HUDEP-2 (cell line): ENCODE data around the gene TSHZ2.
"Not testable (repeated sequence)": the region's sequence is repeated elsewhere in the genome, so short reads cannot be mapped to it uniquely, and the experiment has no call there.

Experiments used
- DNase-seq, 76 experiments: peaks; one replicate each; lab custom pipeline; 2025; ENCODE audit not compliant: unreplicated experiment in 76 of 76; lab: John Stamatoyannopoulos, UW

TSHZ2 gene

DNA sequence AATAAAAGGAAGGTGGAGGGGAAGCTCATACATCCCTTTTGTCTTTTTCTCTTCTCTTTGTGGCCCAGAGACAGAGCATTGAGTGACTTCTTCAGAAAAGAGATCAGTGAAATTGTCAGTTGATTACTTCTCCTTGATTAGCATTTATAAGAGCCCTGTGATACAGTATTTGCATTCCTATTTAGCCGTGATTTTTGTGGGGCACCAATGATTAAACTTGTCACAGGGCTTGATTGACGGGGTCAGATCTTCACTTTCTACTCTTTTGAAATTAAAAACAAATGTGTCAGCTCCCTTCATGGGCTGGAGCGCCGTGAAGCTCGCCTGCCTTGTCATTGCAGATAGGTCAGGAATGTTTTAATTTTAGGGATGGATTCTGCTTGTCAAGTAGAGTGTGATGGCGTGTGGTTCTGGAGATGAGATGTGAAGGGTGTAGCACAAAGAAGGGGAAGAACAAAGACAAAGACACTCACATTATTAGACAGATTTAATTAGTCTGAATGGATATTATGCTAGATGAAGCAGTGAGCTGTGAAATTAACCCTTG is 454.7 kb downstream of the TSHZ2 start:
- no peak for DNase-seq

DNA sequence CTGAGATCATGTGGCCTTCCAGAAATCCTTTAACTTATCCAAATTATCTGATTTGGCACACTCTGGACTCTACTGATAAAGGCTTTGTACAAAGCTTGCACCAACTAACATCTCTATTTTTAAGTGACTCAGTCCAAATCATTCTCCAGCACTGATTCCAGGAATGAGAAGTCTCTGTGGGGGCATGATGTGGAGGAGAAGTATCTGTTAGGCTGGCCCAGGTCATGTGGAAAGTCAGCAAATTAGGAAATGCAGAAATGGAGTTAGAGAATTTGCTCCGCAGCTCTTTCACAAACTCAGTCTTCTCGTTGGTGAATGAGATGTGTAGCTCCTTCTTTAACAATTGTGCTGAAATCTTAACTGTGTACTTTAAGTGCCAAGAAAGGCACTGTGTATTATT is 455.8 kb downstream of the TSHZ2 start:
- DNase-seq = no peak

DNA sequence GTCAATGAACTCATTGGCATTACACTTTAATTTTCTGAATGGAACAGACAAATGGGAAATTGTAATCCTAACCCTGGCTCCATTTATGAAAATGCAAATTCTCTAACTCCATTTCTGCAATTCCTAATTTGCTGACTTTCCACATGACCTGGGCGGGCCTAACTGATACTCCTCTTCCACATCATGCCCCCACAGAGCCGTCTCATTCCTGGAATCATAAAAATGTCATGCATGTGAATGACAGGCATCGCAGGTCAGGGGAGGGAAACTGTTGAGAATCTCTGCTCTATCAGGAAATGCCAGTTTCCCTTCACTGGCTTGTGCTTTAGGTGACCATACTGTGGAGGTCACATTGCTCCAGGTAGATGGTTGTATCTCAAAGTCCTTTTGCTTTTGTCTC is 456.4 kb downstream of the TSHZ2 start:
- no peak for DNase-seq

DNA sequence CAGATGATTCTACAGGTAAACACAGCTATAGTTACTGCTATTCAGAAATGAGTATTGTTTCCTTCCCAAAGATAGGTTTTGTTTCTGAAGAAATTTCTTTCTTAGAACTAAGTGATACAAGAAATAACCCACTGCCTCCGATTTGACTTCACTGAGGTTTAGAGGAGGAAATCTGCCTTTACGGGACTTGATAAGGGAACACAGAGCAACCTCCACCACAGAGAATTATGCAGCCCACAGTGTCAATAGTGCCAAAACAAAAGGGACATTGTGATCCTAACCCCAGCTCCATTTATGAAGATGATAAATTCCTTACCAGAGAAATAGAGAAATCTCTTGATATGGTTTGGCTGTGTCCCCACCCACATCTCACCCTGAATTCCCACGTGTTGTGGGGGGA is 456.8 kb downstream of the TSHZ2 start:
- no peak for DNase-seq

DNA sequence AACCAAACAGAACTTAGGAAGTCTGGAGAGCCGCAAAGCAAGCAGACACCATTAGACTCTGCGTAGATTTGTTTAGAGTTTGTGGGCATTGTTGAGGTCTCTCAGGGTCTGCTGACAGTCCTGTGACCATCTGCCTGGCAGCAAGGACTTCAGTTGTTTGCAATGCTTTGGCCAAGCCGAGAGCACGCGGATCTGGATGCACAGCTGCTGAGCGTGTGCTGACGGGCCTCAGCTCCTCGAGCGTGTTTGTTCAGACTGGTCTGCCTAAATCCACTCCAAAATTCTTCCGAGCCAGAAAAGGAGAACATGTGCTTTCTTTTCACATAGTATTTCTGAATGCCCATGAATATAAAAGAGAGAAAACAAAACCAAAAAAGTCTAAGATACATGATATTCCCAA is 462.5 kb downstream of the TSHZ2 start:
- DNase-seq = no peak

DNA sequence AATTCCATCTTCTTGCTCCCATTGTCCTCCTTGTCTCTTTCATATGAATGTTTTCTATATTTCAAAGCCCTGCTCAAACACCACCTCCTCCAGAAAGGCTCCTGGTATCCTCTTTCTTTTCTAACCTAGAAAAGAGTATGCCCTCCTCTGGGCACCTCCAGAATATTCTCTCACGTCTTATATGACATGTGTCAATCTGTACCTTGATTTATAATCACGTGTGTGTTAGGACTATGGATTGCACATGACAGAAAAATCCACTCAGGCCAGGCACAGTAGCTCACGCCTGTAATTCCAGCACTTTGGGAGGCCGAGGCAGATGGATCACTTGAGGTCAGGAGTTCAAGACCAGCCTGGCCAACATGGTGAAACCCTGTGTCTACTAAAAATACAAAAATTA is 464.8 kb downstream of the TSHZ2 start:
- not testable (repeated sequence) for DNase-seq

DNA sequence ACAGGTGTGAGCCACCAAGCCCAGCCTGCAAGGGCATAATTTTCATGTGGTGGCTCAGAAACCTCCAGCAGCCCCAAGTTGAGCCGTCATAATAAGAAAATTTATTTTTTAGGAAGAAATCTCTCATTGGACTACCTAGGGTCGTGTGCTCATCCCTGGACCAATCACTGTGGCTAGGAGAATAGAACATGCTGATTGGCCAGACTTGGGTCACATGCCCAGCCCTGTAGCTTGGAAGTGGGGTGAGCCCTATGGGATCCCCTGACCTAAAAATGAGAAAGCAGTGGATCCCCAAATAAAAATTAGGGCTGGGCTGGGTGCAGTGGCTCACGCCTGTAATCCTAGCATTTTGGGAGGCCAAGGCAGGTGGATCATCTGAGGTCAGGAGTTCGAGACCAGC is 466.2 kb downstream of the TSHZ2 start:
- DNase-seq = no peak

DNA sequence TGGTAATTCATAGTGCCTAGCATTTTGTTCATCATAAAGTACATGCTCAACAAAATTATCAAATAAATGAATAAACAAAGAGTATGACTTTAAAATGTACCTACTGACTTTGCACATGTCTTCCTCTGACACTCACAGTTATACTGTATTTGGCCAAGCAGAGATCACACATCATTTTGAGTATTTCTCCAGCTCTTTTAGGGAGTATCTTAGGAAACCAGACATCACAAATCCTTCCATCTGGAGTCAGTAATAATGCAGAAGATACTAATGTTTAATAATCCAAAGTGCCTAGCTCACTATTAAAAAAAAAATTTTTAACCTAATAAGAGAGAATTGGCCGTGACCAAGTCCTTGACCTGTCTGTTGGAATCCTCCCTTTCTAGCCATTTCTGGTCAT is 466.9 kb downstream of the TSHZ2 start:
- DNase-seq = no peak

DNA sequence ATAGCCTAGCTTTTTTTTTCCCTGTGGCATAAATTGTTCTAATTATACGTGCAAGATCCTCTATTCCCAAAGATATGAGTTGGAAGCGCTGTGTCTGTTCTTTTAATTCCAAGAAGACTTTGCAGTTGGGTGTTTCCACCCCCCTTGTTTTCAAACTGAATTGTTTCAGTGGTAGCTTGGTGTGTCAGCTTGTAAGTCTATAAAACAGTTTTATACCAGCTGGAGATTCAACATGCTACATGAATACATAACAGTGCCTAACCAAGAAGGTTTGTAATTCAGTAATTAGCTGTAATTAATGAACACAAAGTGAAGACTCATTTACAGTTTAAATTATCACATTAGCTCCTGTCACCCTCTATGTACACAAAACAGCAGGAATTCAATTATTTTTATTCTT is 467.5 kb downstream of the TSHZ2 start:
- no peak for DNase-seq

DNA sequence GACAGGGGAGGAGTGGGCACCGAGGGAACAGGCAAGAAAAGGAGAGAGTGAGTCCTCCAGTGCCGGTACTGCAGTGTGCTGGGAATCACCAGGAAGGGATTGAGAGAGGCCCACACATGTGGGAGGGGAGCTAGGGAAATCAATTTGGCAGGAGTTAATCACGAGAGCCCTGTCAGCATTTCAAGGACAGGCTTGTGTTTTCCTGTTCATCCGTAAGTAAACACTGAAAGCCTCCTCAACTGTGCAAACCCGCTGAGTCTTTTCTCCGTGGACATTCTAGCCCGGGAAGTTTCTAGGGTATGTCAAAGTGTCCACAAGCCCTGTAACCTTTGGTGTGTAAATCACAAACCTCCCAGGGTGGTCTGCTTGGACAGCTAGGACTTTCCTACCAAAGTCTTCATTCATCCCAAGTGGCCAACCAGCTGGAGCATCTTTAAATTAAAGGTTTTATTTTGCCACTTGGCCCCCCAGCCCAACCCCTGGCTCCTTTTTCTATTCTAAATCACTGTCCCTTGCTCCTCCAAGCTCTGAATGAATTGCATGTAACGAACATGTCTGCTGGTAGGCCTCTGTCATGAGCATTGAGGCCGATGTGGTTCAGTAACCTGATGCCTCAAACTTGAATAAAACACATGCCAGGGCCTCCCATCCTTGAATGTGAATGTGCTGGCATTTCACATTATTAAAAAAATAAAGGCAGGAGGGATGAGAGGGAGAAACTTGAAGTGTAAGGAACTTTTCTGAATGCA is 472.4 kb downstream of the TSHZ2 start:
- DNase-seq = no peak

DNA sequence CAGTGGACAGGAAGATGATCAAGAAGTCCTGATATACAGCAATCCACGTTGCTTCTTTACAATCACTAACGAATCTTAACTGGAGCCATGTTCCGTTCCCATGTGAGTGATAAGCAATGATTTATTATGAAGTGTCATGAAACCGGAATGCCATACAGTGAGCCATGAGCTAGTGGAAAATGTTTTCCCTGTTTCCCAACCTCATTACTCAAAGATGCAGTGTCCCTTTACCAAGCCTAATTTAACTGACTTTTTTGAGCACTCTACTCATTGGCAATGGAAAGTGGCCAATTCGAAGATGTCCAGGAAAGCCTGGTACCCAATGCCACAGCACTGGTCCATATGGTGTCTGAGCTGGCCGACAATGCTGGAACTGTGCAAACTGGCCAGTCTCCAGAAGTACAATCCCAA is 473.2 kb downstream of the TSHZ2 start:
- DNase-seq = no peak

DNA sequence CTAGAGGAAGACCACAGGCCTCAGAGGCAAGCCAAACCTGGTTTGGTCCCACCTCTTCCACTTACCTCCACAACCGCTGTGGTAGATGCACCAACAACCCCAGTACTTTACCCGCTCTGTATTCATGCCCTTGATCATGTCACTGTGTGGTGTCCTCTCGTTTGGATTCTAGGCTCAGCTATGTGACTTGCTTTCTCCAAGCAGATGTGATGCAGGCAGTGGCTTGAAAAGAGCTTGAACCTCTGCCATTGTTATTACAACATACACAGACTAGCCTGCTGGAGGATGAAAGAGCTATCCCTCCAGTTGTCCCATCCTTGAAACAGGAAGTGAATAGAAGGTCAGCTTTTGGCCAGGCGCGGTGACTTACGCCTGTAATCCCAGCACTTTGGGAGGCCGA is 473.8 kb downstream of the TSHZ2 start:
- DNase-seq = no peak

DNA sequence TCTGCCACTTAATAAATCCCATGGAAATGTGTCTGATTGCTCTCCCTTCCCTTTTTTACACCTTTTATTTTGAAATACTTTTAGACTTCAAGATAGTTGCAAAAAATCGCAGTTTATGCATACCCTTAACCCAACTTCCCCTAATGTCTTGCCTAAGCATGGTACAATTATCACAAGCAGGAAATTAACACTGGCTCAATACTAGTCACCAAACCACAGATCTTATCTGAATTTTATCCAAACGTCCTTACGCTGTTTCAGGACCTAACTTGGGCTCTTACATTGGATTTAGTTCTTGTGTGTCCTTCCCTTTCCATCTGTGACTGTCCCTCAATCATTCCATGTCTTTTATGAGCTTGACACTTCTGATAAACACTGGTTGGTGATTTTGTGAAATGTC is 475.2 kb downstream of the TSHZ2 start:
- DNase-seq = no peak

DNA sequence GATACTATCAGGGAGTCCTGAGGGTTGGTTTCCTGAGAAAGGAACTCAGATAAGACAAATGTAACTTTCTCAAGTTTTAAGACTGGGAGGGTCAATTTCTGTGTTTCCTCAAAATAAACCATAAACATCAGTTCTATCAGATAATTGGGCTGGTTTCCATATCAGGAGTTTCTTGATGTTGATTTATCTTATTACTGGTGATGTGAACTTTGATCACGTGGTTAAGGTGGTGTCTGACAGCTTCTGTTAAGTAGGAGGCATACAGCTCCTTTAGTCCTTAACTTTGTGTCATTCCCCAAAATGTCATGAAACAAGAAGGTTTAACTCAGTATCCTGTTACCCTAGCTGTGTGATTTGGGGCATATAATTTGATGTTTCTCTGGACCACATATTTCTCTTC is 476.3 kb downstream of the TSHZ2 start:
- no peak for DNase-seq

DNA sequence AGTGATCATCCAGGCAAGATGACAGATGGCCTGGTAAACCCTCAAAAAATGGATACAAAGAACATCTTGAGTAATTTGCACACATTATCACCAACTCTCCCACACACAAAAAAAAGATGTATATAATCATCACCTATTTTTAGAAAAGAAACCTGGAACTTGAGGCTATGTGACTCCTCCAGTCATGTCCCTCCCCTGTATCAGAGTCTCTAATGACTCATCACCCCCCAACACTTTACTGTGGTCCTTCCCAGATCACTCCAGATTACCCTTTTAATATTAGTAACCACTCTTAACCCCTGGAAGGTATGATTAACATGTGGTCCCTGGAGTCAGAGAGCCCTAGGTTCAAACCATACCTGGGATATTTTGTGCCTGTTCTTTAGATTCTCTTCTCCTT is 476.7 kb downstream of the TSHZ2 start:
- no peak for DNase-seq

DNA sequence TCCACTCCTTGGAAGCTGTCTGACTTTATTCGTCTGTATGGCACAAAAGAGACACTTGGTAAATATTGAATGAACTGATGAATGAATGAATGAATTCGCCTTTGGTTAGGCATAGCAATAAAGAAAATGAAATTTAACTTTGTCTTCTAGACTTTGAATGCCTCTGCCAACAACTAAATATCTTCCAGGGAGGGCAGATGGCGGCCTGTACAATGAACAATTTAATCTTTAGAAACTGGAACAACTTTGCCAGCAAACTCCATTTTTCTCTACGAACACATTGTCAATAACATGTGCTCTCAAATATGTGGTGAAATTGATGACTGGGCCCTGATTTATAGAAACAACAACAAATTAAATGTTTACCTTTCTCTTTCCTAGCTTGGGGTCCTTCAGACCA is 480.9 kb downstream of the TSHZ2 start:
- DNase-seq = no peak

DNA sequence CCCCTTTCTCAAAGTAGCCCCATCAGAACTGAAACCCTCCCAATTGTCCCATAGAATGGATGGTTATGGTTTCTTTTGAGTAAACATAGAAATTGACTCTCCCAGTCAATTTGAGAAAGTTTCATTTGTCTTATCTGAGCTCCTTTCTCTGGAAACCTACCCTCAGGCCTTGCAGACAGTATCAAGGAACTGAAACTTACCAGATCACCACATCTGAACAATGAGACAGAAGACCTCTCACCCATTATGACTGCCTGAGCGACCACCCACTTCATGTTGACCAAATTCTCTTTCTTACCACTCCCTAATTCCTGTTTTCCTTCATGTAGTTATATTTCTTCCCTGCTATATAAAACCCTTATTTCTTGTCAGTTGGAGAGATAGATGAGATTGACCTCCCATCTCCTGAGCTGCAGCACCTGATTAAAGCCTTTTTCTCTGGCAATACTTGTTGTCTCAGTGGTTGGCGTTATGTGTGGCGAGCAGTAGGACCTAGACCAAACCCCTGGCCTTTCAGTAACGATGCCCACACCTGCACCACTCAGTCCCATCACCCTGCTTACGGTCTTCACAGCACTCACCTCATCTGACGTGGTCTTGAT is 482.6 kb downstream of the TSHZ2 start:
- no peak for DNase-seq

DNA sequence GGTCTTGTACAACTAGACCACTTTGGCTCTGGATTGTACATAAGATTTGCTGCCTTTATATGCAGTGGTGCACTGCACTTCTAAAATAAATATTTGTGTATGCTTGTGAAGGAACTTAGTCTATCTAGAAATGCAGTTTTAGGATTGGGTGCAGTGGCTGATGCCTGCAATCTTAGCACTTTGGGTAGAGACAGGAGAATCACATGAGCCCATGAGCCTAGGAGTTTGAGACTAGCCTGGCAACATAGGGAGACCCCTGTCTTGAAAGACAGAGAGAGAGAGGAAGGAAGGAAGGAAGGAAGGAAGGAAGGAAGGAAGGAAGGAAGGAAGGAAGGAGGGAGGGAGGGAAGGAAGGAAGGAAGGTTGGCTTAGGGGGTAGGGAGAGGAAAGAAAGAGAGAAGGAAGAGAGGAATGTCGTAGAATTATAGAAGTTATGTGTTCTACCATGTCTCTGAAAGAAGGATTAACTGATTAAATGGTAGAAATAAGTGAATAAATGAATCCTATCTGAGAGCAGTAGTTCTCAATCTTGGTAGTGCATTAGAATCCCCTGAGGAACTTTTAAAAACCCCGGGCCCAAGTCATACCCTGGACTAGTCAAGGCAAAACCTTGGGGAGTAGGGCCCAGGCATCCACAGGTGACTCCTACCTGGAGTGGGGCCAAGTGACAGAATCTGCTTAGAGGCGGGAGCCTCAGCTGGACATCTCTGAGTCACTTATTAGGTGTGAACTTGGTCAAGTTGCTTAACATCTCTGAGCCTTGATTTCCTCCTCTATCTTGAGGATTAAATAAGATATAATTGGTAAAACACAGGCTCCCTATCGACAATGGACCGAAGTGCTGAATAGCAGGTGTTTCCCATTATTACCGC is 491.2 kb downstream of the TSHZ2 start:
- DNase-seq = no peak

DNA sequence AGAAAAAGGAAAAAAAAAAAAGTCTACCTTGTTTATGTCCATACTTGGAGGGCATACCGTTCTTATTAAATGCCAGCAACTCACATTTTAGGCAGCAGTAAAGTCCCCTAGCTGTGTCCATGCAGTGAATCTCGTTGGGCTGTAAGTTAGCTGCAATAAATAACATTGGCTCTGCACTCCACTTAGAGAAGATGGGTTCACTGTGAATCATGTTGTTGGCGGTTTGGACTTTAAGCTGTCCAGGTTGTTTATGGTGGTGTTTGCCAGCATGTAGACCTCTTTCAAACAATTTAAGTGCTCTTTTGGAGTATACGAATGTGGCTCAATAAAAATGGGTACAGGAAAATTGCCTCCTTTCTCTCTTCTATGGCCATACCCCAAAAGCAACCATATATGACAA is 494.1 kb downstream of the TSHZ2 start:
- no peak for DNase-seq

DNA sequence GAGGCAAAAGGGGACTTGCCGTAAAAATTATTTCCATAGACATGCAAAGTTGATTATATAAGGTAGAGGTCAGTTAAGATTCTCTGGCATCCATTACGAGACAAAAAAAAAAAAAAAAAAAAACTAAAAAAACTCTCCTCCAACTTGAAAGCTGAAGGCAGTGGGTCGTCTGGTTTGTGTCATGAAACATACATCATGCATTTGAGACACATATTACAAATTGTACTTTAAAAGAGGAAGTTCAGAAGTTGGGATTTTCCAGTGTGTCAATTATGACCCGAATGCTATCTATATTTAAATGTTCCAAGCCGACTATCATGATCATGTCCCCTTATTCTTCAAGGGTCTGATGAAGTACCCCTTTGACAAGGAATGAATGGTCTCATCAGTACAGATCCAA is 496.4 kb downstream of the TSHZ2 start:
- no peak for DNase-seq

DNA sequence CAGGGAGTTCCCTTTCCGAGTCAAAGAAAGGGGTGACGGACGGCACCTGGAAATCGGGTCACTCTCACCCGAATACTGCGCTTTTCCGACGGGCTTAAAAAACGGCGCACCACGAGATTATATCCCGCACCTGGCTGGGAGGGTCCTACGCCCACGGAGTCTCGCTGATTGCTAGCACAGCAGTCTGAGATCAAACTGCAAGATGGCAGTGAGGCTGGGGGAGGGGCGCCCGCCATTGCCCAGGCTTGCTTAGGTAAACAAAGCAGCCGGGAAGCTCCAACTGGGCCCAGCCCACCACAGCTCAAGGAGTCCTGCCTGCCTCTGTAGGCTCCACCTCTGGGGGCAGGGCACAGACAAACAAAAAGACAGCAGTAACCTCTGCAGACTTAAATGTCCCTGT is 500.7 kb downstream of the TSHZ2 start:
- not testable (repeated sequence) for DNase-seq

DNA sequence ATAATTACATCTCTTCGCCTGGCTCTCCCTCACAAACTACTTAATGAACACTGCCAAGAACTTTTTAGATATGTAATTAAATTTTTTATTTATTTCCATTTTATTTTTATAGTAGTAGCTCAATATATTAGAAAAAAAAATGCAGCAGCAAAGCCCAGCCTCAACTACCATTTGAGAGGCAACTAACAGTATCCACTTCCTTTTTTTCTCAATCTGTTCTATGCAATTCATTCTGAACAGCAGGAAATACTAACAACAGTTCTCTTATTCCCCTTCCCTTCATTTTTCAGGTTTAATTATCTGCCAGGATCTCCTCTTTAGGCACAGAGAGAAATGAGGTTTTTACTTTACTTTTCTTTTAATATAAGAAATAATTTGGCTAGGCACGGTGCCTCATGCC is 508.8 kb downstream of the TSHZ2 start:
- DNase-seq = no peak
